SK-N-SH treated with all-trans-retinoic acid at 6 μM for 48 hours (cell line): ENCODE measurements around the gene SSU72.
"Not testable (repeated sequence)": the region's sequence is repeated elsewhere in the genome, so short reads cannot be mapped to it uniquely, and the experiment has no call there.

Source experiments
- CSDC2 ChIP-seq: fragments of 250-450 bp; sonication (Bioruptor Pico); IDR thresholded peaks from 2 replicates; pipeline ENCODE4 v1.5.0; 2020; ENCODE audit warnings: mild to moderate bottlenecking, moderate library complexity
- ESRRG ChIP-seq: fragments of 250-450 bp; sonication (Bioruptor Pico); IDR thresholded peaks from 2 replicates; pipeline ENCODE4 v1.6.1; 2021; ENCODE audit warnings: mild to moderate bottlenecking
- OSR1 ChIP-seq: fragments of 250-450 bp; sonication (Bioruptor Pico); IDR thresholded peaks from 2 replicates; pipeline ENCODE4 v1.8.0; 2022; ENCODE audit warnings: moderate library complexity, mild to moderate bottlenecking, inconsistent platforms
- SNAI2 ChIP-seq: fragments of 250-450 bp; sonication (Bioruptor Pico); IDR thresholded peaks from 2 replicates; pipeline ENCODE4 v1.5.0; 2020; ENCODE audit warnings: mild to moderate bottlenecking, moderate library complexity
- ZFP3 ChIP-seq: fragments of 250-450 bp; sonication (Bioruptor Pico); IDR thresholded peaks from 2 replicates; pipeline ENCODE4 v1.5.0; 2020; ENCODE audit warnings: mild to moderate bottlenecking, moderate library complexity
- TF ChIP-seq, protein P1 (sequence below): fragments of 250-450 bp; sonication (Bioruptor Pico); IDR thresholded peaks from 2 replicates; pipeline ENCODE4 v1.5.1; 2020; ENCODE audit warnings: low read depth, mild to moderate bottlenecking, moderate library complexity
- TF ChIP-seq, protein P2 (sequence below): fragments of 250-450 bp; sonication (Bioruptor Pico); IDR thresholded peaks from 2 replicates; pipeline ENCODE4 v1.5.0; 2020; ENCODE audit warnings: mild to moderate bottlenecking, moderate library complexity
- TF ChIP-seq, protein P3 (sequence below): fragments of 250-450 bp; sonication (Bioruptor Pico); IDR thresholded peaks from 2 replicates; pipeline ENCODE4 v1.8.0; 2020; ENCODE audit warnings: mild to moderate bottlenecking, moderate library complexity, borderline replicate concordance

DNA sequence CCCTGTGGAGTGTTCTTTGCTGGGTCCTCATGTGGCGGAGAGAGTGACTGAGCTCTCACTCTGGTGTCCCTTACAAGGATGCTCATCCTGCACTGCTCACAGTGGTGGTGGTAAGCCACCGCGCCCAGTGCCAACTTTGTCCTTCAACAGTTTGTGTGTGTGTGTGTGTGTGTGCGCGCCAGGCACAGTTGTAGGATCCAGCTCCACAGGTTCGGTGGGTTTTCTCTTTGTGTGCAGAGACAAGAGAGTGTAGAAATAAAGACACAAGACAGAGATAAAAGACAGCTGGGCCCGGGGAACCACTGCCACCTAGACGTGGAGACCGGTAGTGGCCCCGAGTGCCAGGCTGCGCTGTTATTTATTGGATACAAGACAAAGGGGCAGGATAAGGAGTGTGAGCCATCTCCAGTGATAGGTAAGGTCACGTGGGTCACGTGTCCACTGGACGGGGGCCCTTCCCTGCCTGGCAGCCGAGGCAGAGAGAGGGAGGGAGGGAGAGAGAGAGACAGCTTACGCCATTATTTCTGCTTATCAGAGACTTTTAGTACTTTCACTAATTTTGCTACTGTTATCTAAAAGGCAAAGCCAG lies 69.8 kb downstream of the SSU72 start:
- TF ChIP-seq ZFP3; SNAI2 (CRISPR knock-in tag); ESRRG (CRISPR knock-in tag); OSR1; CSDC2 (CRISPR knock-in tag): not testable (repeated sequence)
- TF ChIP-seq, protein P1, sequence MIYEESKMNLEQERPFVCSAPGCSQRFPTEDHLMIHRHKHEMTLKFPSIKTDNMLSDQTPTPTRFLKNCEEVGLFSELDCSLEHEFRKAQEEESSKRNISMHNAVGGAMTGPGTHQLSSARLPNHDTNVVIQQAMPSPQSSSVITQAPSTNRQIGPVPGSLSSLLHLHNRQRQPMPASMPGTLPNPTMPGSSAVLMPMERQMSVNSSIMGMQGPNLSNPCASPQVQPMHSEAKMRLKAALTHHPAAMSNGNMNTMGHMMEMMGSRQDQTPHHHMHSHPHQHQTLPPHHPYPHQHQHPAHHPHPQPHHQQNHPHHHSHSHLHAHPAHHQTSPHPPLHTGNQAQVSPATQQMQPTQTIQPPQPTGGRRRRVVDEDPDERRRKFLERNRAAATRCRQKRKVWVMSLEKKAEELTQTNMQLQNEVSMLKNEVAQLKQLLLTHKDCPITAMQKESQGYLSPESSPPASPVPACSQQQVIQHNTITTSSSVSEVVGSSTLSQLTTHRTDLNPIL (CRISPR knock-in tag), result not testable (repeated sequence)
- TF ChIP-seq, protein P2, sequence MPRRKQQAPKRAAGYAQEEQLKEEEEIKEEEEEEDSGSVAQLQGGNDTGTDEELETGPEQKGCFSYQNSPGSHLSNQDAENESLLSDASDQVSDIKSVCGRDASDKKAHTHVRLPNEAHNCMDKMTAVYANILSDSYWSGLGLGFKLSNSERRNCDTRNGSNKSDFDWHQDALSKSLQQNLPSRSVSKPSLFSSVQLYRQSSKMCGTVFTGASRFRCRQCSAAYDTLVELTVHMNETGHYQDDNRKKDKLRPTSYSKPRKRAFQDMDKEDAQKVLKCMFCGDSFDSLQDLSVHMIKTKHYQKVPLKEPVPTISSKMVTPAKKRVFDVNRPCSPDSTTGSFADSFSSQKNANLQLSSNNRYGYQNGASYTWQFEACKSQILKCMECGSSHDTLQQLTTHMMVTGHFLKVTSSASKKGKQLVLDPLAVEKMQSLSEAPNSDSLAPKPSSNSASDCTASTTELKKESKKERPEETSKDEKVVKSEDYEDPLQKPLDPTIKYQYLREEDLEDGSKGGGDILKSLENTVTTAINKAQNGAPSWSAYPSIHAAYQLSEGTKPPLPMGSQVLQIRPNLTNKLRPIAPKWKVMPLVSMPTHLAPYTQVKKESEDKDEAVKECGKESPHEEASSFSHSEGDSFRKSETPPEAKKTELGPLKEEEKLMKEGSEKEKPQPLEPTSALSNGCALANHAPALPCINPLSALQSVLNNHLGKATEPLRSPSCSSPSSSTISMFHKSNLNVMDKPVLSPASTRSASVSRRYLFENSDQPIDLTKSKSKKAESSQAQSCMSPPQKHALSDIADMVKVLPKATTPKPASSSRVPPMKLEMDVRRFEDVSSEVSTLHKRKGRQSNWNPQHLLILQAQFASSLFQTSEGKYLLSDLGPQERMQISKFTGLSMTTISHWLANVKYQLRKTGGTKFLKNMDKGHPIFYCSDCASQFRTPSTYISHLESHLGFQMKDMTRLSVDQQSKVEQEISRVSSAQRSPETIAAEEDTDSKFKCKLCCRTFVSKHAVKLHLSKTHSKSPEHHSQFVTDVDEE (CRISPR knock-in tag), result not testable (repeated sequence)
- TF ChIP-seq, protein P3, sequence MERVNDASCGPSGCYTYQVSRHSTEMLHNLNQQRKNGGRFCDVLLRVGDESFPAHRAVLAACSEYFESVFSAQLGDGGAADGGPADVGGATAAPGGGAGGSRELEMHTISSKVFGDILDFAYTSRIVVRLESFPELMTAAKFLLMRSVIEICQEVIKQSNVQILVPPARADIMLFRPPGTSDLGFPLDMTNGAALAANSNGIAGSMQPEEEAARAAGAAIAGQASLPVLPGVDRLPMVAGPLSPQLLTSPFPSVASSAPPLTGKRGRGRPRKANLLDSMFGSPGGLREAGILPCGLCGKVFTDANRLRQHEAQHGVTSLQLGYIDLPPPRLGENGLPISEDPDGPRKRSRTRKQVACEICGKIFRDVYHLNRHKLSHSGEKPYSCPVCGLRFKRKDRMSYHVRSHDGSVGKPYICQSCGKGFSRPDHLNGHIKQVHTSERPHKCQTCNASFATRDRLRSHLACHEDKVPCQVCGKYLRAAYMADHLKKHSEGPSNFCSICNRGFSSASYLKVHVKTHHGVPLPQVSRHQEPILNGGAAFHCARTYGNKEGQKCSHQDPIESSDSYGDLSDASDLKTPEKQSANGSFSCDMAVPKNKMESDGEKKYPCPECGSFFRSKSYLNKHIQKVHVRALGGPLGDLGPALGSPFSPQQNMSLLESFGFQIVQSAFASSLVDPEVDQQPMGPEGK (CRISPR knock-in tag), result not testable (repeated sequence)
